SK-N-MC (cell line): Measurements from ENCODE around the gene CCDC13.

Experiments used
- DNase-seq: peaks from one replicate; pipeline ENCODE4 v3.0.0-alpha.2; 2011; ENCODE audit warnings: low read depth, low spot score
- H3K27ac ChIP-seq: fragments of 200-600 bp; sonication (generic); 2 replicates; pipeline ENCODE4 v1.5.1; 2016; ENCODE audit warnings: mixed run types
- H3K36me3 ChIP-seq: fragments of 200-600 bp; sonication (generic); 2 replicates; pipeline ENCODE4 v1.6.1; 2017; ENCODE audit warnings: antibody characterized with exemption, low read length, mixed read lengths; ENCODE audit not compliant: insufficient read depth
- H3K4me3 ChIP-seq: fragments of 200-600 bp; sonication (generic); 2 replicates; pipeline ENCODE4 v1.5.1; 2016
- H3K9ac ChIP-seq: fragments of 200-600 bp; sonication (generic); 2 replicates; pipeline ENCODE4 v1.8.0; 2017; ENCODE audit warnings: mixed run types, mixed read lengths; ENCODE audit not compliant: insufficient read length
- H3K9me3 ChIP-seq: fragments of 200-600 bp; sonication (generic); 2 replicates; pipeline ENCODE4 v1.6.1; 2017; ENCODE audit warnings: low read depth, mild to moderate bottlenecking, antibody characterized with exemption, low read length, moderate library complexity, mixed read lengths
- EZH2 ChIP-seq: fragments of 200-600 bp; sonication (generic); IDR thresholded peaks from one replicate; pipeline ENCODE4 v1.6.1; 2017; ENCODE audit warnings: antibody characterized with exemption
- FOXP2 ChIP-seq: optimal IDR thresholded peaks from 2 replicates; pipeline ENCODE3; 2011; ENCODE audit warnings: mild to moderate bottlenecking, moderate library complexity; ENCODE audit not compliant: insufficient read depth; ENCODE audit errors: extremely low read length, control extremely low read depth
- POLR2AphosphoS5 ChIP-seq: IDR thresholded peaks from 2 replicates; pipeline ENCODE4 v1.6.1; 2012; ENCODE audit warnings: mild to moderate bottlenecking, low read depth, low read length, borderline replicate concordance

CCDC13 gene

GRCh38 chr3:42729404-42730145 is 43.5 kb downstream of the CCDC13 start:
- Histone ChIP-seq H3K4me3 (no peak overlapping the region), H3K9ac (no peak overlapping the region), H3K27ac (no peak overlapping the region), H3K36me3 (no peaks in the 10 kb centered on the region), H3K9me3 (no peaks in the 10 kb centered on the region)
- no peak for TF ChIP-seq EZH2
- TF ChIP-seq POLR2AphosphoS5 = no peak
- TF ChIP-seq FOXP2 = no peak
- DNase-seq = no peak

GRCh38 chr3:42728668-42729364 is 44.2 kb downstream of the CCDC13 start:
- no peaks in the 10 kb centered on the region for H3K36me3 ChIP-seq
- TF ChIP-seq POLR2AphosphoS5 (no peak), FOXP2 (no peak), EZH2 (no peak)
- H3K27ac ChIP-seq = no peak overlapping the region
- H3K9ac ChIP-seq = no peak overlapping the region
- H3K9me3 ChIP-seq = no peaks in the 10 kb centered on the region
- no peak overlapping the region for H3K4me3 ChIP-seq
- no peak for DNase-seq

DNA sequence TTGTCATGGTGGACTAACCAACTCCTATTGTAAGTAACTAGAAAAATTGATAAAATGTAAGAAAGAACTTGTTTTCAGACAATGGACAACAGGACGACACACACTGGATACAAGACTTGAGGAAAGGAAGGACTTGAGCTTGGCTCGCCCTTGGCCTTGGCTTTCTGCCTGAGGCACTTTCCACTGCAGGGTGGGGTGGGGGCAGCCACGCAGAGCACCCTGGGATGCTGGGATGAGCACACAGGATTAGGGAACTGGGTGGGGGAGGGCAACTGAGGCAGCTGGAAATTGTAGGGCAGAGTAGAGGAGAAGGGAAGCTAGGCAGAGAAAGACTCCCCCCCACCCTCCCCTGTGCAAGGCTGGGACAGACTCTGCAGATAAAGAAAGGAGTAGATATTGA is 45.0 kb downstream of the CCDC13 start:
- H3K9me3 ChIP-seq = no peaks in the 10 kb centered on the region
- H3K36me3 ChIP-seq = no peaks in the 10 kb centered on the region
- DNase-seq = no peak
- H3K27ac ChIP-seq = no peak overlapping the region
- no peak overlapping the region for H3K9ac ChIP-seq
- H3K4me3 ChIP-seq = no peak overlapping the region
- TF ChIP-seq FOXP2 (no peak), EZH2 (no peak), POLR2AphosphoS5 (no peak)

- TF ChIP-seq POLR2AphosphoS5 (no peak), FOXP2 (no peak), EZH2 (no peak)
- H3K9ac ChIP-seq = no peak overlapping the region
- H3K27ac ChIP-seq = no peak overlapping the region
- DNase-seq = no peak
- no peaks in the 10 kb centered on the region for H3K36me3 ChIP-seq
- H3K9me3 ChIP-seq = no peaks in the 10 kb centered on the region
- H3K4me3 ChIP-seq = no peak overlapping the region
These were observed 47.6 kb downstream of the CCDC13 start for GRCh38 chr3:42725454-42725853.

DNA sequence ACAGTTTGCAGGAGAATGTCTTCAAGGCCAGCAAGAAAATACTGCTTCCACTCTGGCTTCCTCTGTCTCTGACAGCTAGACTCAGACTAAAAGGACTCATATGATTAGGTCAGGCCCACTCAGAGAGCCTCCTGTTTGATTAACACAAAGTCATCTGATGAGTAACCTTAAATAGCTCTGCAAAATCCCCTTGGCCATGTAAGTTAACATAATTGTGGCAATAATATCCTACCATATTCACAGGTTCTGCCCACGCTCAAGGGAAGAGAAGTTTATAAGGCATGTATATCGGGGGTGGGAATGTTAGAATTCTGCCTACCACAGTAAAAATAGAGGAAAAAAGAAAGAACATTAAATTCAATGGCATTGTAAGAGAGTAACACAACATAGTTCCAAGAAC is 49.8 kb downstream of the CCDC13 start:
- TF ChIP-seq FOXP2 (no peak), EZH2 (no peak), POLR2AphosphoS5 (no peak)
- Histone ChIP-seq H3K4me3 (no peak overlapping the region), H3K9ac (no peak overlapping the region), H3K36me3 (no peaks in the 10 kb centered on the region), H3K9me3 (no peaks in the 10 kb centered on the region), H3K27ac (no peak overlapping the region)
- DNase-seq = no peak
